Measurements from ENCODE around the gene KPTN. TPM values are rescaled to one million over a fixed set of nuclear protein-coding genes. Genes with fewer than 3 reads are reported as not detected.

The KPTN gene
- total and polyA plus RNA-seq, 4 donors = 2.3 to 6.0 (median 4.0) TPM

- no peak for TF ChIP-seq RXRA (IDR thresholded peaks at IDR 0.05)
- no peak for TF ChIP-seq JUND (IDR thresholded peaks at IDR 0.05)
- TF ChIP-seq GABPA (IDR thresholded peaks at IDR 0.05 in 1 of 2, conservative IDR thresholded peaks at IDR 0.05 in 1 of 2) = no peak
- TF ChIP-seq YY1 (IDR thresholded peaks at IDR 0.05) = no peak
- TF ChIP-seq SP1 (IDR thresholded peaks at IDR 0.05) = no peak
- TF ChIP-seq NR2F2 (IDR thresholded peaks at IDR 0.05) = no peak
- no peak for TF ChIP-seq MAX (IDR thresholded peaks at IDR 0.05)
- no peak for TF ChIP-seq HNF4A (conservative IDR thresholded peaks at IDR 0.05)
- no peak for TF ChIP-seq ZBTB33 (IDR thresholded peaks at IDR 0.05)
- TF ChIP-seq FOXA2 (IDR thresholded peaks at IDR 0.05) = no peak
- H3K9me3 ChIP-seq (ENCODE audit: control insufficient read depth in 4 of 4, low read length in 3 of 4) = peaks cover 0 to 3% (median under 1%) of the 10 kb centered on the region in 4 donors
- H3K36me3 ChIP-seq (ENCODE audit: control insufficient read depth in 4 of 4, insufficient read depth in 3 of 4, low read depth in 1 of 4, low read length in 3 of 4) = no peaks in the 10 kb centered on the region
- peaks cover 0 to 14% (median 9%) of the 10 kb centered on the region in 4 donors for H3K4me1 ChIP-seq (ENCODE audit: control insufficient read depth in 4 of 4, insufficient read depth in 4 of 4, low read length in 3 of 4)
- no peak overlapping the region for H3K9ac ChIP-seq (ENCODE audit: low read depth in 1 of 2, low read length in 2 of 2)
- H3K27ac ChIP-seq (ENCODE audit: low read depth in 1 of 2, low read length in 2 of 2) = no peak overlapping the region
- DNase-seq (ENCODE audit: low spot score) = no peak
- peaks cover 6 to 14% (median 8%) of the 10 kb centered on the region in 4 donors for H3K27me3 ChIP-seq (ENCODE audit: control insufficient read depth in 4 of 4, insufficient read depth in 4 of 4, low read length in 3 of 4)
- no peak overlapping the region for H3K4me3 ChIP-seq (ENCODE audit: low read depth in 1 of 3, low read length in 3 of 3)
- WGBS = 48% methylated on average over 4 of the region's 4 CpGs
Measured at GRCh38 chr19:47445527-47445926, 38.5 kb downstream of the KPTN start.

- Histone ChIP-seq H3K4me1 (ENCODE audit: control insufficient read depth in 4 of 4, insufficient read depth in 4 of 4, low read length in 3 of 4) (peaks cover 0 to 14% (median 9%) of the 10 kb centered on the region in 4 donors), H3K9ac (ENCODE audit: low read depth in 1 of 2, low read length in 2 of 2) (no peak overlapping the region), H3K36me3 (ENCODE audit: control insufficient read depth in 4 of 4, insufficient read depth in 3 of 4, low read depth in 1 of 4, low read length in 3 of 4) (no peaks in the 10 kb centered on the region), H3K27ac (ENCODE audit: low read depth in 1 of 2, low read length in 2 of 2) (no peak overlapping the region), H3K9me3 (ENCODE audit: control insufficient read depth in 4 of 4, low read length in 3 of 4) (peaks cover 0 to 3% (median under 1%) of the 10 kb centered on the region in 4 donors), H3K27me3 (ENCODE audit: control insufficient read depth in 4 of 4, insufficient read depth in 4 of 4, low read length in 3 of 4) (peaks cover 6 to 12% (median 8%) of the 10 kb centered on the region in 4 donors), H3K4me3 (ENCODE audit: low read depth in 1 of 3, low read length in 3 of 3) (no peak overlapping the region)
- TF ChIP-seq FOXA1 (IDR thresholded peaks at IDR 0.05) (no peak), MAX (IDR thresholded peaks at IDR 0.05) (no peak), REST (IDR thresholded peaks at IDR 0.05) (peak; percentile 98), TAF1 (conservative IDR thresholded peaks at IDR 0.05) (no peak)
- DNase-seq (ENCODE audit: low spot score) = no peak
- 26% methylated on average over 22 of the region's 22 CpGs for WGBS
Measured at GRCh38 chr19:47444388-47444821, 39.6 kb downstream of the KPTN start.

Measured in liver (tissue), 9 donors.